CD1c-positive myeloid dendritic cell (primary cell): ENCODE results near the gene BST2.
A peak's percentile ranks its signal among the peaks of the same experiment; 100 is the strongest.

Source experiments
- DNase-seq: peaks from one replicate; pipeline ENCODE4 v3.0.0-alpha.2; 2016; ENCODE audit errors: extremely low spot score

Gene BST2, protein sequence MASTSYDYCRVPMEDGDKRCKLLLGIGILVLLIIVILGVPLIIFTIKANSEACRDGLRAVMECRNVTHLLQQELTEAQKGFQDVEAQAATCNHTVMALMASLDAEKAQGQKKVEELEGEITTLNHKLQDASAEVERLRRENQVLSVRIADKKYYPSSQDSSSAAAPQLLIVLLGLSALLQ

DNA sequence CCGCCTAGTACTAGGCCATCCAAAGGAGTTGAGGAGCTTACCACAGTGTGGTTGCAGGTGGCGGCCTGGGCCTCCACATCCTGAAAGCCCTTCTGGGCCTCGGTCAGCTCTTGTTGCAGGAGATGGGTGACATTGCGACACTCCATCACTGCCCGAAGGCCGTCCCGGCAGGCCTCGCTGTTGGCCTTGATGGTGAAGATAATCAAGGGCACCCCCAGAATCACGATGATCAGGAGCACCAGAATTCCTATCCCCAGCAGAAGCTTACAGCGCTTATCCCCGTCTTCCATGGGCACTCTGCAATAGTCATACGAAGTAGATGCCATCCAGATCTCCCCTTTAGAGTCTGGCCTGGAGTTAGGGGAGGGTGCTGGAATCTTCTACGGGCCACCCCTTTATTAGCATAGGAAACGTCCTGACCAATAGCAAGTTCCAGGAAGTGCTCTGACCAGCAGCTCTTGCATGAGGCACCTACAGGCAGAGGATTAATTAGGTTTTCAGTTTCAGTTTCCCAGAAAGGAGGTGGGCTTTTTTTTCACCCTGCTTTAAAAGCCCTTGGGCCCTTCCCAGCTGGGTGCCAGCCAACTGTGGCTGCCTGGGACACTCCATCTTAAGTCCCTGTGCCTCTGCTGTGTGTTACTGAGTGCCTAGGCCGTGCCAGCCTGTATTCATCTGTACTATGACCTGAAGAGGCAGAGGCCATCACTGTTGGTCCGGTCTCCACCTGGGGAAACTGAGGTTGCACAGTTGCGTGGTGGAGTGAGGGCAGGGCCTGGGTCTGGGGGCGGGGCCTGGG lies at the start of gene BST2:
BST2 (minus strand) TSS at position 381 of the 796 bp plus-strand sequence; CDS start at position 326, 55 bp downstream.
- DNase-seq: peak; percentile 84

DNA sequence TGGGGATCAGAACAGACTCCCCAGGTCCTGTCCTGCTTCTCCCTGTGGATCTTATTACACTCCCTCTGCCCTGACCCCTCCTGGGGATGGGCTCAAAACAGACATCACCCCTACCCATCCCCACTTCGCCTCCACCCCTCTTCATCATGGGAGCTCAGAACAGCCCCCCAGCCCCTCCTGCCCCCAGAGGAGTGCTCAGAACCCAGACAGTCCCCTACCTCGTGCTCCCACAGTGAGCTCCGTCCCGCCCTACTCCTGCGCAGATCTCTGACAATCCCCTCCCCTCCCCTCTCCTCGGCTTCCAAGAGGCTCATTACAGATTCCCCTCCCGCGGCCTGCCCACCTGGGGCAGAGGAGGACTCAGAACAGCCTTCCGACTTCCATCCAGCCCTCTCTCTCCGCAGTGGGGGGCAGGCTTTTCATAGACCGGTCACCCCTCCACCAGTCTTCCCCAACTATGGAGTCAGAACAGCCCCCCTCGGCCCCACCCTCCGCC lies 49.2 kb upstream of the BST2 start:
- no peak for DNase-seq

DNA sequence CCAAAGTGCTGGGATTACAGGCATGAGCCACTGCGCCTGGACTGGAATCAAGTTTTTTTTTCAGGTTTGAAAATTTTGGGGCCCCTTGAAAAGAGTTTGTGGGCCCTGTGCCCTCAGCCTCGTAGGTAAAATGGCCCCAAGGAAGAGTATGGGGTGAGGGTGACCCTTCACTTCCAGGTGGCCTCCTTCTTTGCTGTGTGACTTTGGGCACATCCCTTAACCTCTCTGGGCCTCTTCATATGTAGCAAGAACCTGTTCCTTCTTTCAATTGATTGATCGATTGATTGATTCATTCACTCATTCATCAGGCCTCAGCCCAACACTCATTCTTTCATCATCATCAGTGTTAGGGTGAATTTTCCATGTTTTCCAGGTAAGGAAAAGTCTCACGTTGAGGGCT lies 46.4 kb upstream of the BST2 start:
- DNase-seq: no peak

DNA sequence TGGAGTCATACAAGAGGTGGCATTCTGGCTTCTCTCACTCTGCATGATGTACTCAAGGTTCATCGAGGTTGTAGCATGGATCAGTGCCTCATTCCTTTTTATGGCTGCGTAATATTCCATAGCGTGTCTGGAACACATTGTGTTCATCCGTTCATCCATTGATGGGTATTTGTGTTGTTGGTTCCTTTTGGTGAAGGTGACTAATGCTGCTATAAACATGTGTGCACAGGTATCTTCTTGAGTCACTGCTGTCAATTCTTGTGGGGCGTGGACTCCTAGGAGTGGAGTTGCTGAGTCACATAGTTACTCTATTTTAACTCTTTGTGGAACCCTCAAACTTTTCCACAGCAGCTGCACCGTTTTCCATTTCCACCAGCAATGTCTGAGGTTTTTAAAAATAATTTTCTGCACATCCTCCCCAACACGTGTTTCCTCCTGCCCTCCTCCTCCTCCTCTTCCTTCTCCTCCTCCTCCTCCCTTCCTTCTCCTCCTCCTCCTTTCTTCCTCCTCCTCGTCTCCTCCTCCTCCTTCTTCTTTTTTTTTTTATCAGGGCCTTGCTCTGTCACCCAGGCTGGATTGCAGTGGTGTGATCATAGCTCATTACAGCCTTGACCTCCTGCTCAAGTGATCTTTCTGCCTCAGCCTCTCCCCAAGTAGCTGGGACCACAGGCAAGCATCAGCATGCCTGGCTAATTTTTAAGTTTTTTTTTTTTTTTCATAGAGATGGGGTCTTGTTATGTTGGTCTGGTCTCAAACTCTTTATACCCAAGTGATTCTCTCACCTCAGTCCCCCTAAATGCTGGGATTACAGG lies 45.0 kb upstream of the BST2 start:
- no peak for DNase-seq

DNA sequence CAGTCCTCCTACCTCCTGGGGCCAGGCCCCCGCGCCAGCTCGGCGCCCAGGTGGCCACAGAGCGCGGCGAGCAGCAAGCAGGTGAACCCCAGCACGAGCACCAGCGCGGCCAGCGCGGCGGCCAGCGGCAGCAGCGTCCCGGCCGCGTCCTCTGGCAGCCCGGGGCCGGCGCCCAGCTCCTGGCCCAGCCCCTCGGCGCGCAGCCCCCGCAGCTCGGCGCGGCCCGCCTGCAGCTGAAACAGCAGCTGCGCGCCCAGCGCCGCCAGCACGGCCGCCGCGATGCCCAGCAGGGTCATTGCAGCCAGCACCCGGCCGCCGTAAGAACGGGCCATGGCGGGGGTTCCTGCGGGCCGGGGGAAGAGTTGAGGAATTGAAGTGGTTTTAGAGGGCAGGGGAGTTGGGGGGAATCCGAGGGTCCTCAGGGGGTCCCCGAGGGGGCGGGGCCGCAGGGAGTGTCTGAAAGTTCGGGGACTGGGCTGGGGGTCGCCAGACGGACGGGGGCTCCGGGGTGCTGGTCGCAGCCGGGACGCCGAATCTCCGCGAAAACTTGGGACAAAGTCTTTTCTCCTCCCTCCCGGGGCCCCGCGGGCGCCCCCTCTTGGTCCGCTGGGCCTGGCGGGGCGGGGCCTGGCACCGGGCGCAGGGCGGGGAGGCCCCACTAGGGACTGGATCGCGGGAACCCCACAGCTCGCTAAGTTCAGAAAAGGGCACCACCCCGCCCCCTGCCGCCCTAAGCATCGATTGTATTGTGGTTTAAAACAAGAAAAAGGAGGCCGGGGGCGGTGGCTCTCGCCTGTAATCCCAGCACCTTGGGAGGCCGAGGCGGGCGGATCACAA lies 42.9 kb upstream of the BST2 start, which contains the start of gene TMEM221:
TMEM221 (minus strand) TSS at position 538 of the 837 bp plus-strand sequence; CDS start at position 332, 206 bp downstream.
- peak; percentile 61 for DNase-seq

DNA sequence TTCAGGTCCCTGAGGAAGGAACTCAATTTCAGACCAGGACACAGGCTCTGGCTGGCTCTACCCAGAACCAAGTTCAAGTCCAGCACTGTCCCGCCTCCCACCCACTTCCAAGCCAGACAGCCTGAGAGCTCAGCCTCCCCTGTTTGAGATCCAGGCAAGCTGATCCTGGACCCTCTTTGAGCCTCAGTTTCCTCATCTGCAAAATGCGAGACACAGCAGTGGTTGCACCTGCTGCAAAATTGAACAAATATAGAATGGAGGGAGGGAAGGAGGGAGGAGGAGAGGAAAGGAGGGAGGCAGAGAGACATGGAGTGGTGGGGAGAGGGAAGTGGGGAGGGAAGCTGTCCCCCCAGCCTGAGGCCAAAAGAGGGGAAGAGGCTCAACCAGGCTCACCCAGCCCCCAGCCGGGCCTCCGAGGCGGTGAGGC lies 42.3 kb upstream of the BST2 start:
- no peak for DNase-seq

DNA sequence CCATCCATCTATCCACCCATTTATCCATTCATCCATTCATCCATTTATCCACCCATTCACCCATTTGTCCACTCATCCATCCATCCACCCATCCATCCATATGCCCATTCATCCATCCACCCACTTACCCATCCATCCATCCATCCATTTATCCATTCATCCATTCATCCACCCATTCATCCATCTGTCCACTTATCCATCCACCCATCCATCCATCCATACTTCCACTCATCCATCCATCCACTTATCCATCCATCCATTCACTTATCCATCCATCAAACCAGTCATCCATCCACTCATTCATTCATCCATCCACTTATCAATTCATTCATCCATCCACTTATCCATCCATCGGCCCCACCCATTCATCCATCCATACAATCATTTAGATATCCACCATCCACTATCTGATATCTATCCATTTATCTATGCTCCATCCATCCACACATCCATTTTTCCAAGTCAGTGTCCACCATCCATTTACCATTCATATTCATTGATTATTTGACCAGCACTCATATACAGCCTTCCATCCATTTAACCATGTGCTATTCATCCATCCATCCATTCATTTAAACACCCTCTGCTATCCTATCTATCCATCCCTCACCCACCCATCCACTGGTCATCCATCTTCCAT lies 40.2 kb upstream of the BST2 start:
- no peak for DNase-seq

DNA sequence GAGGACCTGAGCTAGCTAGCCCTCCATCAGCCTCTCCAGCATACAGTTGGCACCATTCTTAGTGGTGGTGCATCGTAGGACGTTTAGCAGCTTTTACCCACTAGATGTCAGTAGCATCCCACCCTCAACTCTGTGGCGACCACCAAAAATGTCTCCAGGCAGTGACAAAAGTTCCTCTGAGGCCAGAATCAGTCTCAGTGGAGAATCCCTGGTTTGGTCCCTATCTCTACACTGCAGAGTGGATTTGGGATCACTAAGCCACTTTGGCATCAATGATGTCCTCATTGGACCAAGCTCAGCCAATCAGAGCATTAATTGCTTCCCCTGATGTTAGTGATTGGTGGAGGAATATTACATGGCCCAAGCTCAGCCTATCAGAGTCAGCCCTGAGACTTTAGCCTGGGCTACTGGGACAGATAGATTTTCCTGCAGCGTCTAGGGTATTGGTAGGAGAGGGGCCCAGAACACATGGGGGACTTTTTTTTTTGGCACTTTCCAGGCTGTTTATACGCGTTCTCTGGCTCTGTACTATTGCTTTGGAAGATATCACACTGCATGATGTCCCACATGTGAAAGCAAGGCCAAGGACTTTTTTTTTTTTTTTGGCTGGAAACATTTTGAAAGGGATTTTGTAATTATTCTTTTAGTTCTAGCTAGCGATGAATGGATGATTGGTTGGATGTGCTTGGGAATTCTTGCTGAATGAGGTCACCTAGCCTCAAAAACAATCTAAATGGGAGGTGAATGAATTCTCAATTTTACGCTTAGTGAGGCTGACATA lies 36.0 kb upstream of the BST2 start:
- peak; percentile 20 for DNase-seq

DNA sequence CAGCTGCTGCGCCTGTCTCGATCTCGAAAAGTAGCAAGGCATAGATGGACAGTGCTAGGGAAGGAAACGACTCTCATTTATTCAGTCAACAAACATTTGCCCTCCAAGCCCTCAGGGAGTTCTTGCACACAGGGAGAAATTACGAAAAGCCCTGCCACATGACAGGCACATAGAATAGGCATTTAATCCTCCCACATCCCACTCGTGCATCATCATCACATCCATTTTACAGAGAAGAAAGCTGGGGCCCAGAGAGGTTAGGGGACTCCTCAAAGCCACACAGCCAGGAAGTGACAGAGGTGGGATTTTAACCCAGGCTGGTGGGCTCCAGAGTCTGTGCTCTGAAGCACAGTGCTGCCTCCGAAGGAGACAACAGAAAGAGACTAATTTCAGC lies 31.4 kb upstream of the BST2 start:
- no peak for DNase-seq

DNA sequence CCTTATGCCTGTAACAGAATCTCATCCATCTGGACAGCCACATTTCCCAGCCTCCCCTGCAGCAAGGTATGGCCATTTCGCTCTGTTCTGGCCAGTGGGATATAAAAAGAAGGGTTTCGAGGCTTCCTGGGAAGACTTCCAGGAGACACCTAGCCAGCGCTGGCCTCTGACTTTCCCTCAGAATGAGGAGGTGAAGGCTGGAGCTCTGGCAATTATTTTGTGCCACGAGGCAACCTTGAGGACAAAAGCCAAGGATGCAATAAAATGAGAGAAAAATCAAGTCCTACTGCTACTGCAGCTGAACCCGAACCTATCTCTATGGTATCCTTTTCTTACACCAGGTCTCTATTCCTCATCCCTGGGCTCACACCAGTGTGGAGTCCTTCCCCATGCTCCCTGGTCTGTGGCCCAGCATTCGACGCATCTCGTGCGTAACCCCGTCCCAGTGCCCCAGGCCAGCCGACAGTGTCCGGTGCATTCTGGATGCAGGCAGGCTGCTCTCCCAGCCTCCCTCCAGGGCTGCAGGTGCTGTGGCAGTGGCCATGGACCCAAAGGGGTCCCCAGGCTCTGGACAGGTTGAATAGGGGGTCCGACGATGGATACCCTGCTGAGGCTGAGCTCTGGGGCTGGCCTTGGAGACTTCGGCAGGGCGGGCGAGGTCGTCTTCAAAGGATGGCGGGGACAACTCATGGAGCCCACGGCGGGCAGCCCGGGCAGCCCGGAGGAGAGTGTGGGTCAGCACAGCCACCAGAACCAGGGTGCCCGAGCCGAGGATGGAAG lies 30.9 kb upstream of the BST2 start:
- no peak for DNase-seq

DNA sequence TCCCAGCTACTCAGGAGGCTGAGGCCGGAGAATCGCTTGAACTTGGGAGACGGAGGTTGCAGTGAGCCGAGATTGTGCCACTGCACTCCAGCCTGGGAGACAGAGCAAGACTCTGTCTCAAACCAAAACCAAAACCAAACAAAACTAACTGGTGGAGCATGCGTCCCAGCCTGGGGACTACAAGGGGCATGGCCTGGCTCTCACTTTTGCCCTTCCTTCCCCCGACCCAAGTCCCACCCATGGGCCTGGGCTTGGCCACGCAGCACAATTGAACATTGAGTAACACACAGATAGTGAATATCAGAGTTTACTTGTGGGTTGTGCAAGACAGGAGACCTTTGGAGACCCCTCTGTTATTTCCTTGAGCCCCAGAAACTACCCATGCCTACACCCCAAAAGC lies 29.8 kb upstream of the BST2 start:
- no peak for DNase-seq

DNA sequence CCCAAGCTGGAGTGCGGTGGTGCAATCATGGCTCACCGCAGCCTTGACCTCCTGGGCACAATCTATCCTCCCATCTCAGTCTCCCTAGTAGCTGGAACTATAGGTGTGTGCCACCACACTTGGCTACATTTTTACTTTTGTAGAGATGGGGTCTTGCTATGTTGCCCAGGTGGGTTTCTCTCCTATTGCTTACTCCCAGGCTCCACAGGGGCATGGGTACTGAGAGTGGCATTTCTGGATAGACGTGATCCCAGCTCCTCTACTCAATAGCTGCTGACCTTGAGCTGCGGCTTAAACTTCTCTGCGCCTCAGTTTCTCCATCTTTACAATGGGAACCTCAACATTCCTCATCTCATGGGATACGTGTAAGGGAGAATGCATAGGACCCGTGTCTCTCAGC lies 26.0 kb upstream of the BST2 start:
- no peak for DNase-seq

DNA sequence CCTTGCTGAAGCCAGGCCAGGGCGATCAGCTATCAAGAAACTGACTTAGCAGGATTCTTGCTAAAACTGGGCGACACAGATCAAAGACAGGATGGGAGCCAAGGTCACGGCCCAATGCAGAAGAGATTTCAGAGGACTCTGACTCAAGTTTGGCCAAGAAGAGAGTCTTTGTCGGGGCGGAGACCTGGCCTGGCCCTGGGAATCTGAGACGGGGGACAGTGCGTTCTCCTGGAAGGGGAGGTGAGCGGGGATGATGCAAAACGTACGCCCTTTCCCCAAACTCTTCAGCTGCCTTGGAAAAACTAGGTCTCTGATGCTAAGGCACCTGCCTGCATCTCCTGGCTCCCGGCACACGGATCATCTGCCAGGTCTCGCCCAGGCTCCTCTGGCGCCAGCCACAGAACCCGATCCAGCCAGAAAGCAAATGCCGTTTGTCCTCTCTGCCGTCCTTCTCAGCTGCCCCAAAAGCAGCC lies 24.2 kb upstream of the BST2 start:
- DNase-seq: no peak

DNA sequence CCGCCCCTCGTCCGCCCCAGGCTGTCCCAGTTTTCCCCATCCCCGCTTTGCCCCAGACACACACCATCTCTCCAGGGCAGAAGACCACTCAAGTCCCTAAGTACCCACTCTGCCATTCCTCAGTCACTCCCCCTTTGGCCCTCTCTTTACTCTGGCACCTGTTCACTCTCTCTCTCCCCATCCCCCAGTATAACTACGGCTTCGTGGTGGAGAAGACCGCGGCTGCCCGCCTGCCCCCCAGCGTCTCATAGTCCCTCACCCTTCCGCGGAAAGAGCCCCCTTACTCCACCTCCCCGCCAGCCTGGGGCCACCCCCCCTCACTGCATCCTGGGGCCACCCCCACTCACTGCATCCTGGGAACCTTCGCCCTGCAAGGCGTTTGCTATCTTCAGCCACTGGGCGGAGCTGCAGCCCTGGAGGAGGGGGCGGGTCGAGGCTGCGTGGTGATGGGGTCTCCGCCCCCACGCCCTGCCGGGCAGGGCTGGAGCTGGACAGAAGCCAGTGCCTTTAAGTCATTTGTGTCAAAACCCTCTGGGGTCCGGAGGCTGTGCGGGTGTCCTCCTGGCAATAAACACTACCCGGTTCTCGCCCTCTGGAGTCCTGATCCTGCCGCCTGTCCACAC lies 19.4 kb upstream of the BST2 start:
- DNase-seq: no peak

DNA sequence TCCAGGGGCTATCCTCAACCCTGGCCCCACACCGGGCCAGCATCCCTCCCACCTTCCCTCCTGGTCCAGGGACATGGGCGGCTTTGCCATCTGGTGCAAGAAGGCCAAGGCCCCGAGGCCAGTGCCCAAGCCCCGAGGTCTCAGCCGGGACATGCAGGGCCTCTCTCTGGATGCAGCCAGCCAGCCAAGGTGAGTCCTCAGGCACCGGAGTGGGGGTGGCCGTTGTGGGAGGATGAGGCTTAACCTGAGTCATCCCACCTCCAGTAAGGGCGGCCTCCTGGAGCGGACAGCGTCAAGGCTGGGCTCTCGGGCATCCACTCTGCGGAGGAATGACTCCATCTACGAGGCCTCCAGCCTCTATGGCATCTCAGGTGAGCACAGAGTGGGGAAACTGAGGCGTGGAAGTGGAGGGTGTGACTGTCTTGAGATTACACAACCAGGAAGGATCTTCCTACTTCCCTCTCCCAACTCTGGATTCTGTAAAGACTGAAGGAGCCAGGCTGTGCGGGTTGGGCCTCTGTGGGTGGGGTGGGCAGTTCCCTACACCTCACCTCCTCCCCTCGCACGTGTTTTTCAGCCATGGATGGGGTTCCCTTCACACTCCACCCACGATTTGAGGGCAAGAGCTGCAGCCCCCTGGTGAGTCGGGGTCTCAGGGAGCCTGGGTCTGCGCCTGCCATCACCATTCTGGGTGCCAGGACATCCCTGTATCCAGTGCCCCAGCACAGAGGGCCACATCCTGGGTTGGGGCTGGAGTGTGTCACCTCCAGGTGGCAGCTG lies 18.2 kb upstream of the BST2 start:
- no peak for DNase-seq

DNA sequence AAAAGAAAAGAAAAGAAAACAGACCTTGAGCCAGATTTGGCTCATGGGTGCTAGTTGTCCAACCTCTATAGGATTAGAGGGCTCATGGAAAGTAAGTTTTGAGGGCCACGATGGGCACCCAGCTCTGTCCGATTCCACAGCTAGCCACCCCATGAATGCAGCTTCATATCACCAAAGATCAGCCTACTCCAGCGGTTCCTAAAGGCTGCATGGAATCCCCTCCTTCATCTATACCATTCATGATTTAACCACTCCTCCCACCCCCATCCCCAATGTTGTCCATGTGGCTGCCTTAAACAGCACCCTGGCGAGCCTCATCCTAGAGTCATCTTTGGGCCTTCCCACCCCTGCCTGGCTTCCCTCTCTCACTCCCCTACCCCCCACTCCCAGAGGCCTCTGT lies 16.5 kb upstream of the BST2 start:
- DNase-seq: no peak

DNA sequence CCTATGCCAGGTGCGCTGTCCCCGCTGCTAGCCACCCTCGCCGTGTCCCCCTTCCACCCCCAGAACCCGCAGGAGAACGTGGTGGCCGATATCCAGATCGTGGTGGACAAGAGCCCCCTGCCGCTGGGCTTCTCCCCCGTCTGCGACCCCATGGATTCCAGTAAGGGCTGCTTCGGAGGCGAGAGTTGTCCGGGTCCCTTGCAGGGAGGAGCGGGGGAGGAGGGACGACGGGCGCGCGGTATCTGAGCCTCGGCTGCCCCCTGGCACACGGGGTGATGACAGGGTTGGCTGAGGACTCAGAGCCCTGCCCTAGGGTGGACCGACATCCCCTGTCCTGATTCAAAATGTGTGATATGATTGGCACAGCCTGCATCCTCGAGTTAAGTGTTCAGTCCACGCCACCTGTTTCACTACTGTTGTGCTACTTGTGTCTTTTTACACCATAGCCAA lies 15.1 kb upstream of the BST2 start:
- peak; percentile 24 for DNase-seq
